PC-9 (cell line): ENCODE results near the gene COMMD2.

Experiments used
- EZH2 ChIP-seq: fragments of 200-600 bp; sonication (generic); IDR thresholded peaks from 2 replicates; pipeline ENCODE4 v1.8.0; 2017; ENCODE audit warnings: antibody characterized with exemption, low read depth
- TF ChIP-seq, protein P1 (sequence below): fragments of 200-600 bp; sonication (generic); conservative IDR thresholded peaks from 2 replicates; pipeline ENCODE4 v1.6.1; 2017; ENCODE audit warnings: mixed run types, antibody characterized with exemption, mild to moderate bottlenecking, moderate library complexity

DNA sequence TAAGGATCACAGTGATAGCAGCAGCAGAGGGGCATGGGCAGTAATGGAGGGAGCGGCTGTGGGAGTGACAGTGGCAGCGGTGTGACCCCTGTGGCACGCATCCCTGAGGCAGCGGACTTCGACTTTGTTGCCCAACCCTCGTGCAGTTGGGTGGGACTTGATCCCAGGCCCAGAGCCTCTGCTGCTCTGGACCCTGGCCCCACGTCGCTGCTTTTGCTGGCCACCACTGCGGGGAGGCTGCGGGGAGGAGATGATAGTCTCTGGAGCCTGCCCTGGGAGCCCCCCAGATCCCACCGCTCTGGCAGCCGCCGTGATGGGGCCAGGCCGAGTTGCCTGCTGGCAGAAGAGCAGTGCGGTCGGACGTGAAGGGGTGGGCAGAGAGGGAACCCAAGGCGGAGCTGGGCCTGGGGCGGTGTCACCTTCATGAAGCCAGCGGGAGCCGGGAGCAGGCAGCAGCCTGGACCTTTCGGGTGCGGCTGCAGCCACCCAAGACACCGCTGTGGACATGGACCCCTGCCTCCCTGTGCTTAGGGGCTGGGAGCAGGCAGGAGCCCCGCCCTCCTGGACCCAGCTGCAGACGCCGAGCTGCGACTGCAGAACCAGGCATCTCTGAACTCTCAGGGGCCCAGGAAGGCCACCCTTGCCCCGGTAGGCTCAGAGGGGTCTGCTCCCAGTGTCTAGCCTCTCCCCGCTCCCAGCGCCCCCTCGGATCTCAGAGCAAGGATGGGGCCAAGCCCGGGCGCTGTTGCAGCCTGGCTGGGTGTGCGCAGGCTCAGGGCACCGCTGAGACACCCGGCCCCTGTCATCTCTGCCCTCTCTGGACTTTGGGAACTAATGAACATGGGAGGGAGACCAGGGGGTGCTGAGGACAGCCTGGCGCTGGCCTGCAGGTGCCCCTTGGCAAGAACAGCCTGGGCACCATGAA lies 38.3 kb downstream of the COMMD2 start:
- TF ChIP-seq, protein P1, sequence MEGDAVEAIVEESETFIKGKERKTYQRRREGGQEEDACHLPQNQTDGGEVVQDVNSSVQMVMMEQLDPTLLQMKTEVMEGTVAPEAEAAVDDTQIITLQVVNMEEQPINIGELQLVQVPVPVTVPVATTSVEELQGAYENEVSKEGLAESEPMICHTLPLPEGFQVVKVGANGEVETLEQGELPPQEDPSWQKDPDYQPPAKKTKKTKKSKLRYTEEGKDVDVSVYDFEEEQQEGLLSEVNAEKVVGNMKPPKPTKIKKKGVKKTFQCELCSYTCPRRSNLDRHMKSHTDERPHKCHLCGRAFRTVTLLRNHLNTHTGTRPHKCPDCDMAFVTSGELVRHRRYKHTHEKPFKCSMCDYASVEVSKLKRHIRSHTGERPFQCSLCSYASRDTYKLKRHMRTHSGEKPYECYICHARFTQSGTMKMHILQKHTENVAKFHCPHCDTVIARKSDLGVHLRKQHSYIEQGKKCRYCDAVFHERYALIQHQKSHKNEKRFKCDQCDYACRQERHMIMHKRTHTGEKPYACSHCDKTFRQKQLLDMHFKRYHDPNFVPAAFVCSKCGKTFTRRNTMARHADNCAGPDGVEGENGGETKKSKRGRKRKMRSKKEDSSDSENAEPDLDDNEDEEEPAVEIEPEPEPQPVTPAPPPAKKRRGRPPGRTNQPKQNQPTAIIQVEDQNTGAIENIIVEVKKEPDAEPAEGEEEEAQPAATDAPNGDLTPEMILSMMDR: no peak
- no peak for TF ChIP-seq EZH2
